Breast epithelium (tissue), 4 donors: ENCODE data around the gene CPXM2. TPM values are rescaled to one million over a fixed set of nuclear protein-coding genes. Genes with fewer than 3 reads are reported as not detected.
A peak's percentile ranks its signal among the peaks of the same experiment; 100 is the strongest.

Experiments used
- DNase-seq, 2 donors: peaks; one replicate each; pipeline ENCODE4 v3.0.0-alpha.2; 2019; ENCODE audit warnings: low spot score in 2 of 2
- H3K27ac ChIP-seq, 2 donors: fragments of 200-600 bp; sonication (generic) in 1 of 2; one replicate each; pipeline ENCODE4 v1.5.1; 2016 to 2019; ENCODE audit warnings: mild to moderate bottlenecking in 1 of 2
- H3K27me3 ChIP-seq, 2 donors: fragments of 200-600 bp; sonication (generic) in 1 of 2; one replicate each; pipeline versions ENCODE4 v1.5.1 to v1.6.0; 2017 to 2019; ENCODE audit warnings: control low read depth in 1 of 2, mild to moderate bottlenecking in 1 of 2
- H3K36me3 ChIP-seq: fragments of 200-600 bp; one replicate; pipeline ENCODE4 v1.5.1; 2019
- H3K4me1 ChIP-seq, 2 donors: fragments of 200-600 bp; sonication (generic); one replicate each; pipeline ENCODE4 v1.5.1; 2016 to 2019; ENCODE audit warnings: control low read depth in 1 of 2
- H3K4me3 ChIP-seq, 3 donors: fragments of 200-600 bp; sonication (generic); 1 replicate in 2 of 3; 2 replicates in 1 of 3; pipeline ENCODE4 v1.5.1; 2016 to 2019; ENCODE audit warnings: mild to moderate bottlenecking in 3 of 3, moderate library complexity in 2 of 3
- H3K9me3 ChIP-seq, 2 donors: fragments of 200-600 bp; sonication (generic) in 1 of 2; one replicate each; pipeline ENCODE4 v1.5.1; 2016 to 2019; ENCODE audit warnings: control low read depth in 1 of 2
- POLR2A ChIP-seq: fragments of 450-650 bp; IDR thresholded peaks from one replicate; pipeline ENCODE4 v1.6.1; 2016; ENCODE audit warnings: antibody characterized with exemption, mild to moderate bottlenecking, moderate library complexity
- POLR2AphosphoS5 ChIP-seq, 3 donors: sonication (generic); formaldehyde crosslinking; IDR thresholded peaks; one replicate each; pipeline ENCODE4 v1.6.1; 2017; ENCODE audit warnings: antibody characterized with exemption in 3 of 3
- intact Hi-C: fragments of 100-400 bp; cut with DNase I; formaldehyde crosslinking; loops from one replicate; pipeline ENCODE4 v1.15.1; 2023; ENCODE audit warnings: low total_unique reads
- total RNA-seq, 3 donors: library from RNA; depleted of rRNA; stranded (reverse); fragments of >200 nt; gene quantifications; one replicate each; pipeline ENCODE4 v1.1.0, GENCODE V29; 2016
- TF ChIP-seq, protein P1 (sequence below), 3 donors: fragments of 450-650 bp; IDR thresholded peaks; one replicate each; pipeline ENCODE4 v1.5.1; 2016 to 2017; ENCODE audit warnings: antibody characterized with exemption in 3 of 3, mild to moderate bottlenecking in 3 of 3, moderate library complexity in 3 of 3

Gene CPXM2
- total RNA-seq, result 10 to 100 TPM in 1 of 3 donors, 1 to 10 TPM in 2; 5.3 to 16.7 (median 7.2) TPM

DNA sequence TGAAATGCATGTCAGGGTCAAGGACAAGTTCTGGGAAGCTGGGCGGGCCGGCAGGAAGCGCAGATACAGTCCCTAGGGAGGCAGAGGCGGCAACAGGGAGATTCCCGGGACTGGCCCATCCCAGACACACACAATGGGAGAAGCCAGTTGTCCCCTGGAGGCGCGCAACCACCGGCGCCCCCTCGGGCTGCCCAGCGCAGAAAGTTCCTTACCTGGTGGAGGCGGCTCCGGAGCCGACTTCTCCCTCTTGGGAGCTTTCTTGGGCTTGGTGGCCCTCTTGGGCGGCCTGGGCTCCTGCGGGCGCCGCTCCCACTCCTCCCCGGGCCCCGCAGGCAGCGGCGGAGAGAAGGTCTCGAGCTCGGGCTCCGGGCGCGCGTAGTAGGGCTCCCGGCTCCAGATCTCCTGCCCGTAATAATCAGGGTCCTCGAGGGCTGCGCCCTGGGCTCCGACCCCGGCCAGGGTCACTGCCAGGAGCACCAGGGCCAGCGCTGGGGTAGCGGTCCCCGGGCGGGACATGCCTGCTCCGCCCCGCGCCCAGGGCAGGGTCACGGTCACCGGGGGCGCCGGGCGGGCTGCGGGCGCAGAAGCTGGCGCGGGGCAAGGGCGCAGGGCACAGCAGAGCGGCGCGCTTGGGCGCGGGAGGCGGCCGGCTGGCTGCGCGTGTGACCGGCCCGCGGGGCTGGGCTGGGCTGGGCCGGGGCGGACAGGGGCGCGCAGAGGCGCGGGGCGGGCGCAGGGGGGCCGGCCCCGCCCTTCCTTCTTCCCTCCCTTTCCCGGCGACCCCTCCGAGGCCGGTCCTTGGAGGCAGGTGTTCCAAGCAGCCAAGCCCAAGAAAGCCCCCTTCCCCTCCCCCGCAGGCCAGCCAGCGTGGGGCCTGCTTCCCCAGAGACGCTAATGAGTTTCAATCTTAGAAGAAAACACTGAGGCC lies at the start of gene CPXM2:
Gene CPXM2 (minus strand): TSS at position 664 of the 928 bp plus-strand sequence. CDS start 148 bp downstream, at position 516.
- peaks cover 0 to 10% of the 10 kb centered on the region in 2 donors for H3K27me3 ChIP-seq
- no peak for TF ChIP-seq POLR2AphosphoS5 (IDR thresholded peaks at IDR 0.05)
- no peak for TF ChIP-seq POLR2A
- TF ChIP-seq, protein P1, sequence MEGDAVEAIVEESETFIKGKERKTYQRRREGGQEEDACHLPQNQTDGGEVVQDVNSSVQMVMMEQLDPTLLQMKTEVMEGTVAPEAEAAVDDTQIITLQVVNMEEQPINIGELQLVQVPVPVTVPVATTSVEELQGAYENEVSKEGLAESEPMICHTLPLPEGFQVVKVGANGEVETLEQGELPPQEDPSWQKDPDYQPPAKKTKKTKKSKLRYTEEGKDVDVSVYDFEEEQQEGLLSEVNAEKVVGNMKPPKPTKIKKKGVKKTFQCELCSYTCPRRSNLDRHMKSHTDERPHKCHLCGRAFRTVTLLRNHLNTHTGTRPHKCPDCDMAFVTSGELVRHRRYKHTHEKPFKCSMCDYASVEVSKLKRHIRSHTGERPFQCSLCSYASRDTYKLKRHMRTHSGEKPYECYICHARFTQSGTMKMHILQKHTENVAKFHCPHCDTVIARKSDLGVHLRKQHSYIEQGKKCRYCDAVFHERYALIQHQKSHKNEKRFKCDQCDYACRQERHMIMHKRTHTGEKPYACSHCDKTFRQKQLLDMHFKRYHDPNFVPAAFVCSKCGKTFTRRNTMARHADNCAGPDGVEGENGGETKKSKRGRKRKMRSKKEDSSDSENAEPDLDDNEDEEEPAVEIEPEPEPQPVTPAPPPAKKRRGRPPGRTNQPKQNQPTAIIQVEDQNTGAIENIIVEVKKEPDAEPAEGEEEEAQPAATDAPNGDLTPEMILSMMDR (IDR thresholded peaks at IDR 0.05), result no peak
- DNase-seq, result no peak
- intact Hi-C loops, result no loop called here
- H3K9me3 ChIP-seq, result no peaks in the 10 kb centered on the region
- H3K27ac ChIP-seq, result peak within 1 kb of the TSS; percentile 60 to 89
- H3K4me3 ChIP-seq, result peak within 1 kb of the TSS; percentile 49 to 64 (median 53)
- no peaks in the 10 kb centered on the region for H3K4me1 ChIP-seq
- H3K36me3 ChIP-seq, result no peaks in the 10 kb centered on the region

GRCh38 chr10:123939591-123939990 lies 48.0 kb upstream of the CPXM2 start:
- no peak overlapping the region for H3K4me3 ChIP-seq

GRCh38 chr10:123938890-123939289 lies 47.3 kb upstream of the CPXM2 start:
- H3K4me3 ChIP-seq, result no peak overlapping the region
- intact Hi-C loops, result no loop called here
- H3K36me3 ChIP-seq, result no peaks in the 10 kb centered on the region
- no peak overlapping the region for H3K27ac ChIP-seq
- H3K4me1 ChIP-seq, result no peaks in the 10 kb centered on the region
- no peak for DNase-seq
- H3K27me3 ChIP-seq, result no peaks in the 10 kb centered on the region
- no peaks in the 10 kb centered on the region for H3K9me3 ChIP-seq
- TF ChIP-seq POLR2A (no peak), POLR2AphosphoS5 (IDR thresholded peaks at IDR 0.05) (no peak)
- TF ChIP-seq, protein P1 (IDR thresholded peaks at IDR 0.05), result no peak

More at GRCh38 chr10:123939591-123939990, 48.0 kb upstream of the CPXM2 start:
- TF ChIP-seq POLR2AphosphoS5 (IDR thresholded peaks at IDR 0.05), result no peak
- no peak for TF ChIP-seq POLR2A
- TF ChIP-seq, protein P1 (IDR thresholded peaks at IDR 0.05), result no peak
- H3K4me1 ChIP-seq, result no peaks in the 10 kb centered on the region
- H3K27ac ChIP-seq, result no peak overlapping the region
- no peak for DNase-seq
- H3K9me3 ChIP-seq, result no peaks in the 10 kb centered on the region
- H3K36me3 ChIP-seq, result no peaks in the 10 kb centered on the region
- intact Hi-C loops, result no loop called here
- H3K27me3 ChIP-seq, result no peaks in the 10 kb centered on the region

DNA sequence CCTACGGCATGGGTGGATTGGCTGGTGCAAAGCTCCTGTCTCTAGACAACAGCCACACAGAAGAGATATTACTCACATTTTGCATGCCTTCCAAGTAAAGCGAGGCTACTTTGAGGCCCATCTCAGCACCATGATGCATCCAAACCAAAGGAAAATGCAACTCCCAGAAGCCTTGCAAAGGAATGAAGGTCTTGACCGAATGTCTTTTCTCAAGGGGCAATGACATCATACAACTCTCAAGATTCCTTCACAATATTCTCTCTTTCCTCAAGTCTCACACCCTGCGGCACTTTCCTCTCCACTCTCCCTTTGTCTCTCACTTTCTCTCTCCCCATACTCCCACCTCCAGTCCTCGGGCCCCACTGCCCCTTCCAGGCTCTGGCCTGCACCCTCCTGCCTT lies 44.8 kb upstream of the CPXM2 start:
- Histone ChIP-seq H3K9me3 (no peaks in the 10 kb centered on the region), H3K4me1 (no peaks in the 10 kb centered on the region), H3K27ac (no peak overlapping the region), H3K4me3 (no peak overlapping the region), H3K36me3 (no peaks in the 10 kb centered on the region), H3K27me3 (no peaks in the 10 kb centered on the region)
- no peak for DNase-seq
- TF ChIP-seq POLR2AphosphoS5 (IDR thresholded peaks at IDR 0.05) (no peak), POLR2A (no peak)
- TF ChIP-seq, protein P1 (IDR thresholded peaks at IDR 0.05), result no peak
- intact Hi-C loops, result no loop called here

DNA sequence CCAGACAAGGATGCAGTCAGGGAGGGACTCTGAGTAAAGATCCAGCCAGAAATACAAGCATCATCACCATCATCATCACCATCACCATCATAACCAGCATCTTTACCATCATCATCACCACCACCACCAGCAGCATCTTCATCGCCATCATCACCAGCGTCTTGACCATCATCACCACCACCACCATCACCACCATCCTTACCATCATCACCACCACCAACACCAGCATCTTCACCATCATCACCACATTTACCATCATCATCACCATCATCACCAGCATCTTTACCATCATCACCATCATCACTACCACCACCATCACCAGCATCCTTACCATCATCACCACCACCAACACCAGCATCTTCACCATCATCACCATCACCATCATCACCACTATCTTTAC lies 44.1 kb upstream of the CPXM2 start:
- Histone ChIP-seq H3K4me3 (no peak overlapping the region), H3K36me3 (no peaks in the 10 kb centered on the region), H3K9me3 (no peaks in the 10 kb centered on the region), H3K27ac (no peak overlapping the region), H3K4me1 (no peaks in the 10 kb centered on the region), H3K27me3 (no peaks in the 10 kb centered on the region)
- TF ChIP-seq, protein P1 (IDR thresholded peaks at IDR 0.05), result no peak
- TF ChIP-seq POLR2A, result no peak
- TF ChIP-seq POLR2AphosphoS5 (IDR thresholded peaks at IDR 0.05), result no peak
- DNase-seq, result no peak
- intact Hi-C loops, result no loop called here
